HepG2 (cell line): ENCODE measurements around the gene DENND10. TPM values are rescaled to one million over a fixed set of nuclear protein-coding genes. Genes with fewer than 3 reads are reported as not detected.

Experiments
- BRD4 ChIP-seq: sonication (generic); formaldehyde crosslinking; IDR thresholded peaks from 2 replicates; pipeline ENCODE4 v1.4.0; 2020; ENCODE audit warnings: missing genetic modification reagents
- CBFB ChIP-seq: sonication (generic); formaldehyde crosslinking; IDR thresholded peaks from 2 replicates; pipeline ENCODE4 v1.4.0; 2020; ENCODE audit warnings: missing genetic modification reagents
- DMAP1 ChIP-seq: IDR thresholded peaks from 2 replicates; pipeline ENCODE4 v1.6.1; 2016
- GFI1 ChIP-seq: sonication (generic); formaldehyde crosslinking; IDR thresholded peaks from 2 replicates; pipeline ENCODE4 v1.5.0; 2020; ENCODE audit warnings: missing genetic modification reagents, mild to moderate bottlenecking, borderline replicate concordance
- GTF2F1 ChIP-seq: fragments of 150-350 bp; IDR thresholded peaks from 2 replicates; pipeline ENCODE4 v1.6.1; 2014; ENCODE audit warnings: low read length
- HOXD1 ChIP-seq: sonication (generic); formaldehyde crosslinking; IDR thresholded peaks from 2 replicates; pipeline ENCODE4 v1.5.0; 2020; ENCODE audit warnings: missing genetic modification reagents
- MXI1 ChIP-seq: IDR thresholded peaks from 3 replicates; pipeline ENCODE4 v1.6.1; 2012; ENCODE audit warnings: low read depth, low read length, inconsistent platforms, borderline replicate concordance
- PHB2 ChIP-seq: fragments of 450-650 bp; IDR thresholded peaks from 2 replicates; pipeline ENCODE4 v1.6.1; 2018; ENCODE audit not compliant: partially characterized antibody
- REST ChIP-seq, 2 experiments: IDR thresholded peaks; 2 replicates each; pipeline ENCODE4 v1.6.1; 2011 to 2012; ENCODE audit warnings: low read length in 2 of 2, borderline replicate concordance in 1 of 2, low read depth in 1 of 2, mild to moderate bottlenecking in 1 of 2, moderate library complexity in 1 of 2
- SUZ12 ChIP-seq: fragments of 150-350 bp; IDR thresholded peaks from 2 replicates; pipeline ENCODE4 v1.6.1; 2014; ENCODE audit warnings: low read depth, low read length
- THAP7 ChIP-seq: sonication (generic); formaldehyde crosslinking; IDR thresholded peaks from 2 replicates; pipeline ENCODE4 v1.8.1; 2023; ENCODE audit warnings: mild to moderate bottlenecking, missing genetic modification reagents
- TP53 ChIP-seq: sonication (generic); formaldehyde crosslinking; conservative IDR thresholded peaks from 2 replicates; pipeline ENCODE4 v1.4.0; 2020; ENCODE audit warnings: missing genetic modification reagents
- ZNF224 ChIP-seq: sonication (generic); formaldehyde crosslinking; IDR thresholded peaks from 2 replicates; pipeline ENCODE4 v1.5.0; 2020; ENCODE audit warnings: mild to moderate bottlenecking, missing genetic modification reagents
- ZNF337 ChIP-seq: sonication (generic); formaldehyde crosslinking; IDR thresholded peaks from 2 replicates; pipeline ENCODE4 v1.5.1; 2020; ENCODE audit warnings: missing genetic modification reagents, low read depth, mild to moderate bottlenecking, borderline replicate concordance
- ZNF569 ChIP-seq: sonication (generic); formaldehyde crosslinking; IDR thresholded peaks from 2 replicates; pipeline ENCODE4 v1.5.0; 2020; ENCODE audit warnings: mild to moderate bottlenecking, missing genetic modification reagents, moderate library complexity, borderline replicate concordance
- ZNF720 ChIP-seq: sonication (generic); formaldehyde crosslinking; IDR thresholded peaks from 2 replicates; pipeline ENCODE4 v1.4.0; 2020; ENCODE audit warnings: missing genetic modification reagents
- polyA plus RNA-seq, 8 experiments: library from polyadenylated mRNA; depleted of rRNA in 3 of 8; stranded (reverse) in 7 of 8; unstranded in 1 of 8; fragments of >200 nt; fragmentation: Illumina TruSeq in 4 of 8; extraction: Trizol in 4 of 8; gene quantifications; 2 replicates each; pipeline versions ENCODE4 v1.2.1 to v1.2.3, GENCODE V29; 2011 to 2016; ENCODE audit warnings: low read depth in 4 of 8, missing spikeins in 1 of 8, mixed read lengths in 1 of 8; ENCODE audit not compliant: insufficient read depth in 1 of 8
- total RNA-seq, 5 experiments: library from RNA; depleted of rRNA; stranded (reverse); fragments of >200 nt; fragmentation: Illumina TruSeq; extraction: Trizol; gene quantifications; 2 replicates each; pipeline ENCODE4 v1.2.3, GENCODE V29; 2016; ENCODE audit warnings: low read depth in 1 of 5
- TF ChIP-seq, protein P1 (sequence below): IDR thresholded peaks from 2 replicates; pipeline ENCODE4 v1.6.1; 2016; ENCODE audit warnings: low read depth
- TF ChIP-seq, protein P2 (sequence below): sonication (generic); formaldehyde crosslinking; IDR thresholded peaks from 2 replicates; pipeline ENCODE4 v1.4.0; 2020; ENCODE audit warnings: mild to moderate bottlenecking, missing genetic modification reagents
- TF ChIP-seq, protein P3 (sequence below): sonication (generic); formaldehyde crosslinking; IDR thresholded peaks from 2 replicates; pipeline ENCODE4 v1.8.0; 2022; ENCODE audit warnings: missing genetic modification reagents, mild to moderate bottlenecking, inconsistent platforms, borderline replicate concordance

Gene DENND10
- total and polyA plus RNA-seq, 2 of the 13 experiments (the other 11 are each of a cell fraction or from before 2014, with no cell fraction given) = 43.7 to 78.8 TPM

DNA sequence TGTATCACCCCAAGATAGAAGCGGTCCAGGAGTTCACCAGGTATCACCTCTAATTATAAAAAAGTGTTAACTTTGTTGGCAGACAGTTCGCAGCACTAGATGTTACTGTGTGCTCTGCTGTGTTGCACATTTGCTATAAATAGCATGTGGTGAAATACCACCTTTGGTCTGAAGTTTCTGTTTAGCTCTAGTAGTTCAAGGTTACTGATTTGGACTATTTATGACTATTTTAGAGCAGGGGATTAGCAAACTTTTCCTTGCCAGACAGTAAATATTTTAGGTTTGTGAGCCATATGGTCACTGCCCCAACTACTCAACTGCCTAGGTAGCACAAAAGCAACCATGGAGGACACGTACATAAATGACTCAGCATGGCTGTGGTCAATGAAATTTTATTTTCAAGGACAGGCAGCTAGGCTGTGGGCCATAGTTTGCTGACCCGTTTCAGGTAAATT is 16.5 kb downstream of the DENND10 start (continued):
- TF ChIP-seq MXI1 (peak; percentile 57; the same call in 1 of the 3 replicates), ZNF569 (no peak), ZNF720 (CRISPR knock-in tag) (no peak), GFI1 (CRISPR knock-in tag) (peak; percentile 78; the same call in 1 of the 2 replicates), CBFB (CRISPR knock-in tag) (peak; percentile 78), REST (IDR thresholded peaks at IDR 0.05; ENCODE audit: borderline replicate concordance in 1 of 2, low read depth in 1 of 2, low read length in 2 of 2) (peak in 1 of 2 experiments; percentile 56; a peak in 1 of 4 replicates), BRD4 (CRISPR knock-in tag) (no peak), SUZ12 (no peak), ZNF224 (CRISPR knock-in tag) (no peak), ZNF337 (CRISPR knock-in tag) (no peak), DMAP1 (CRISPR knock-in tag) (peak; percentile 83), TP53 (0 out of 2 replicates have a peak, but pooled peaks have one; percentile 30), HOXD1 (CRISPR knock-in tag) (no peak), THAP7 (CRISPR knock-in tag) (no peak), PHB2 (no peak), GTF2F1 (no peak)
- TF ChIP-seq, protein P1, sequence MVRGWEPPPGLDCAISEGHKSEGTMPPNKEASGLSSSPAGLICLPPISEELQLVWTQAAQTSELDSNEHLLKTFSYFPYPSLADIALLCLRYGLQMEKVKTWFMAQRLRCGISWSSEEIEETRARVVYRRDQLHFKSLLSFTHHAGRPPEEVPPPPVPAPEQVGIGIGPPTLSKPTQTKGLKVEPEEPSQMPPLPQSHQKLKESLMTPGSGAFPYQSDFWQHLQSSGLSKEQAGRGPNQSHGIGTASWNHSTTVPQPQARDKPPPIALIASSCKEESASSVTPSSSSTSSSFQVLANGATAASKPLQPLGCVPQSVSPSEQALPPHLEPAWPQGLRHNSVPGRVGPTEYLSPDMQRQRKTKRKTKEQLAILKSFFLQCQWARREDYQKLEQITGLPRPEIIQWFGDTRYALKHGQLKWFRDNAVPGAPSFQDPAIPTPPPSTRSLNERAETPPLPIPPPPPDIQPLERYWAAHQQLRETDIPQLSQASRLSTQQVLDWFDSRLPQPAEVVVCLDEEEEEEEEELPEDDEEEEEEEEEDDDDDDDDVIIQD (CRISPR knock-in tag) = 0 out of 2 replicates have a peak, but pooled peaks have one; percentile 54
- TF ChIP-seq, protein P2, sequence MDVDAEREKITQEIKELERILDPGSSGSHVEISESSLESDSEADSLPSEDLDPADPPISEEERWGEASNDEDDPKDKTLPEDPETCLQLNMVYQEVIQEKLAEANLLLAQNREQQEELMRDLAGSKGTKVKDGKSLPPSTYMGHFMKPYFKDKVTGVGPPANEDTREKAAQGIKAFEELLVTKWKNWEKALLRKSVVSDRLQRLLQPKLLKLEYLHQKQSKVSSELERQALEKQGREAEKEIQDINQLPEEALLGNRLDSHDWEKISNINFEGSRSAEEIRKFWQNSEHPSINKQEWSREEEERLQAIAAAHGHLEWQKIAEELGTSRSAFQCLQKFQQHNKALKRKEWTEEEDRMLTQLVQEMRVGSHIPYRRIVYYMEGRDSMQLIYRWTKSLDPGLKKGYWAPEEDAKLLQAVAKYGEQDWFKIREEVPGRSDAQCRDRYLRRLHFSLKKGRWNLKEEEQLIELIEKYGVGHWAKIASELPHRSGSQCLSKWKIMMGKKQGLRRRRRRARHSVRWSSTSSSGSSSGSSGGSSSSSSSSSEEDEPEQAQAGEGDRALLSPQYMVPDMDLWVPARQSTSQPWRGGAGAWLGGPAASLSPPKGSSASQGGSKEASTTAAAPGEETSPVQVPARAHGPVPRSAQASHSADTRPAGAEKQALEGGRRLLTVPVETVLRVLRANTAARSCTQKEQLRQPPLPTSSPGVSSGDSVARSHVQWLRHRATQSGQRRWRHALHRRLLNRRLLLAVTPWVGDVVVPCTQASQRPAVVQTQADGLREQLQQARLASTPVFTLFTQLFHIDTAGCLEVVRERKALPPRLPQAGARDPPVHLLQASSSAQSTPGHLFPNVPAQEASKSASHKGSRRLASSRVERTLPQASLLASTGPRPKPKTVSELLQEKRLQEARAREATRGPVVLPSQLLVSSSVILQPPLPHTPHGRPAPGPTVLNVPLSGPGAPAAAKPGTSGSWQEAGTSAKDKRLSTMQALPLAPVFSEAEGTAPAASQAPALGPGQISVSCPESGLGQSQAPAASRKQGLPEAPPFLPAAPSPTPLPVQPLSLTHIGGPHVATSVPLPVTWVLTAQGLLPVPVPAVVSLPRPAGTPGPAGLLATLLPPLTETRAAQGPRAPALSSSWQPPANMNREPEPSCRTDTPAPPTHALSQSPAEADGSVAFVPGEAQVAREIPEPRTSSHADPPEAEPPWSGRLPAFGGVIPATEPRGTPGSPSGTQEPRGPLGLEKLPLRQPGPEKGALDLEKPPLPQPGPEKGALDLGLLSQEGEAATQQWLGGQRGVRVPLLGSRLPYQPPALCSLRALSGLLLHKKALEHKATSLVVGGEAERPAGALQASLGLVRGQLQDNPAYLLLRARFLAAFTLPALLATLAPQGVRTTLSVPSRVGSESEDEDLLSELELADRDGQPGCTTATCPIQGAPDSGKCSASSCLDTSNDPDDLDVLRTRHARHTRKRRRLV = no peak
- TF ChIP-seq, protein P3, sequence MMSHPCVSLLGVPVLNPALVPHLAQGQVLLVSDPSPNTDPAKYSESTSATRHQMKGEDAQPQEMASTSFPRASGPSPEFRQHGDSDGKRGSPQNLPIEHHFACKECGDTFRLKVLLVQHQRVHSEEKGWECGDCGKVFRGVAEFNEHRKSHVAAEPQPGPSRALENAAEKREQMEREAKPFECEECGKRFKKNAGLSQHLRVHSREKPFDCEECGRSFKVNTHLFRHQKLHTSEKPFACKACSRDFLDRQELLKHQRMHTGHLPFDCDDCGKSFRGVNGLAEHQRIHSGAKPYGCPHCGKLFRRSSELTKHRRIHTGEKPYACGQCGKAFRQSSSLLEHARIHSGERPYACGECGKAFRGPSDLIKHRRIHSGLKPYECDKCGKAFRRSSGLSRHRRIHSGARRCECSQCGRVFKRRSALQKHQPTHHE (CRISPR knock-in tag) = no peak
